DLD1 (cell line): Measurements from ENCODE around the gene NFE2L3.
"Not testable (repeated sequence)": the region's sequence is repeated elsewhere in the genome, so short reads cannot be mapped to it uniquely, and the experiment has no call there.

Experiments used
- in situ Hi-C: cut with HindIII; loops from 2 replicates; pipeline ENCODE4 v1.10.0; 2017; ENCODE audit warnings: low sequenced_read_pairs

NFE2L3 gene

DNA sequence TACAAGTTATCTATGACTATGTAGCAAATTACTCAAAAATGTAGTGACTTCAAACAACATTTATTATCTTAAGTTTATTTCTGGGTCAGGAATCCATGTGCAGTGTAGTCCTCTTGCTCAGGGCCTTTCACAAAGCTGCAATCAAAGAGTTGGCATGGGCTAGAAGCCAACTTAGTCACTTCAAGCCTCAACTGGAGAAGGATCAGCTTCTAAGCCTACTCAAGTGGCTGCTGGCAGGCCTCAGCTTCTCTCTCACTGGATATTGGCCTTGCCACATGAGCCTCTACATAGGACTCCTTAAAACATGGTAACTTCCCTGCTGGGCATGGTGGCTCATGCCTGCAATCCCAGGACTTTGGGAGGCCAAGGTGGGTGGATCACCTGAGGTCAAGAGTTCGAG is 5.0 kb upstream of the NFE2L3 start:
- in situ Hi-C loops: no loop called here

DNA sequence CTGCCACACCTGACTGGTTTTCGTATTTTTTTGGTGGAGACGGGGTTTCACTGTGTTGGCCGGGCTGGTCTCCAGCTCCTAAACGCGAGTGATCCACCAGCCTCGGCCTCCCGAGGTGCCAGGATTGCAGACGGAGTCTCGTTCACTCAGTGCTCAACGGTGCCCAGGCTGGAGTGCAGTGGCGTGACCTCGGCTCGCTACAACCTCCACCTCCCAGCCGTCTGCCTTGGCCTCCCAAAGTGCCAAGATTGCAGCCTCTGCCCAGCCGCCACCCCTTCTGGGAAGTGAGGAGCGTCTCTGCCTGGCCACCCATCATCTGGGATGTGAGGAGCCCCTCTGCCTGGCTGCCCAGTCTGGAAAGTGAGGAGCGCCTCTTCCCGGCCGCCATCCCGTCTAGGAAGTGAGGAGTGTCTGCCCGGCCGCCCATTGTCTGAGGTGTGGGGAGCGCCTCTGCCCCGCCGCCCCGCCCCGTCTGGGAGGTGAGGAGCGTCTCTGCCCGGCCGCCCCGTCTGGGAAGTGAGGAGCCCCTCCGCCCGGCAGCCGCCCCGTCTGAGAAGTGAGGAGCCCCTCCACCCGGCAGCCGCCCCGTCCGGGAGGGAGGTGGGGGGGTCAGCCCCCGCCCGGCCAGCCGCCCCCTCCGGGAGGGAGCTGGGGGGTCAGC is 4.2 kb upstream of the NFE2L3 start:
- in situ Hi-C loops: not testable (repeated sequence)

DNA sequence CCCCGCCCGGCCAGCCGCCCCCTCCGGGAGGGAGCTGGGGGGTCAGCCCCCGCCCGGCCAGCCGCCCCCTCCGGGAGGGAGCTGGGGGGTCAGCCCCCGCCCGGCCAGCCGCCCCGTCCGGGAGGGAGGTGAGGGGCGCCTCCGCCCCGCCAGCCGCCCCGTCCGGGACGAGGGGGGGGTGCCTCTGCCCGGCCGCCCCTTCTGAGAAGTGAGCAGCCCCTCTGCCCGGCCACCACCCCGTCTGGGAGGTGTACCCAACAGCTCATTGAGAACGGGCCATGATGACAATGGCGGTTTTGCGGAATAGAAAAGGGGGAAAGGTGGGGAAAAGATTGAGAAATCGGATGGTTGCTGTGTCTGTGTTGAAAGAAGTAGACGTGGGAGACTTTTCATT is 3.7 kb upstream of the NFE2L3 start:
- in situ Hi-C loops: not testable (repeated sequence)

DNA sequence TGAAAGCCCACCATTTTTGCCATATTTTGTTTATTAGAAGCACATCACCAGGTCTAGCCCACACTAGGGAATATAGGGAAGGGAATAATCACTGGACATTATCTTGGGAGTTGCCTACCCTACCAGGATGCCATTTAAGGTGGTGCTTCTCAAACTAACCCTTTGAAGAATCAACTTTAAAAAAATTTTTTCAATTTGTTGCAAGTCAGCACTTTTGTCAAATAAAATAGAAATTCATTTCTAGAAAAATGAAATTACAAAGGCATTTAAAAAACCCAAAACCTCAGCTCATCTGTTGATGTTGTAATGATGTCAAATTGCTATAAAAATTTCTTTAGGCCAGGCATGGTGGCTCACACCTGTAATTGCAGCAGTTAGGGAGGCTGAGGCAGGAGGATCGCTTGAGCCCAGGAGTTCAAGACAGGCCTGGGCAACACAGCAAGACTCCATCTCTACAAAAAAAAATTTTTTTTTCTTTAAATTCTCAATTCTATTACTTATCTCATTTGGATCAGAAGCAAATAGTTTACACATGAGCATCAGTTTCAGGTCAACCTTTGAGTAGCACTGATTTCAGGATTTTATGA is 2.5 kb upstream of the NFE2L3 start:
- in situ Hi-C loops: no loop called here

DNA sequence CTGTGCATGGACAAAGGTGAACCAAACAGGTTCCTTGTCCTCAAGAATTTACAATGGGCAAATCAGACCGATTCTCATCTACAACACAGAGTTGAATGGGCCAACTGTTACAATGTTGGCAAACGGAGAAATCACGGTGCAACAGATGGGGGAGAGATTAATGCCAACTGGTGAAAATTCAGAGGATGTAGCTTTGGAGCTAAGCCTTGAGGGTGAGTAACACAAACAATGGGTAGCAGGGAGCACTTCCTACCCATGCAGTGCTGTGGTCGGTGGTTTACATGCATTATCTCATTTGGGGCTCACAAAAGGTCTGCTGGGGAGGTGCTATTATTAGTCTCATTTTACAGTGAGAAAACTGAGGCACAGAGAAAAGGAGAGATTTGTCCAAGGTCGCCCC is 902 bp upstream of the NFE2L3 start:
- in situ Hi-C loops: no loop called here

DNA sequence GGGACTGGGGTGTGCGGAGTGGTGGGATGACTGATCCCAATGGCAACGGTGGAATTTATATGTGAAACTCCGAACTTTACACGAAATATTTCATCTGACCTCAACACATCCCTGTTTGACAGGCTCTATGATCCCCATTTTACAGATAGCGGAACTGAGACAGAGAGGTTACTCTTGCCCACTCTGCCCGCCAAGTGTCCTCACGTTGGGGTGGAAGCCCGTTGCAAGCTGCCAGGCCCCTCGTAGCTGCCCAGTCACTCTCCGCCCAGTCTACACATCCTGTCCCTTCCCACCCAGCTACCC is 397 bp upstream of the NFE2L3 start:
- in situ Hi-C loops: no loop called here

DNA sequence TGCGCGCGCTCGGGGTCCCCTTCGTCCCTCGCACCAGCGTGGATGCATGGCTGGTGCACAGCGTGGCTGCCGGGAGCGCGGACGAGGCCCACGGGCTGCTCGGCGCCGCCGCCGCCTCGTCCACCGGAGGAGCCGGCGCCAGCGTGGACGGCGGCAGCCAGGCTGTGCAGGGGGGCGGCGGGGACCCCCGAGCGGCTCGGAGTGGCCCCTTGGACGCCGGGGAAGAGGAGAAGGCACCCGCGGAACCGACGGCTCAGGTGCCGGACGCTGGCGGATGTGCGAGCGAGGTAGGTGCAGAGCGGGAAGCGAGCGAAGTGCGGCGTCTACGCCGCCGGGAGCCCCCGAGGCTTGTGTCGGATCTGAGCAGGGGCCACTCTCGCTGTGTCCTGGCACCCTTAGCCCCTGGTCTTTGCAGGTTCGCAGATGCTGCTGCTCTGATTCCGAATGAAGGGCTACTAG is 813 bp downstream of the NFE2L3 start:
- in situ Hi-C loops: not testable (repeated sequence)

DNA sequence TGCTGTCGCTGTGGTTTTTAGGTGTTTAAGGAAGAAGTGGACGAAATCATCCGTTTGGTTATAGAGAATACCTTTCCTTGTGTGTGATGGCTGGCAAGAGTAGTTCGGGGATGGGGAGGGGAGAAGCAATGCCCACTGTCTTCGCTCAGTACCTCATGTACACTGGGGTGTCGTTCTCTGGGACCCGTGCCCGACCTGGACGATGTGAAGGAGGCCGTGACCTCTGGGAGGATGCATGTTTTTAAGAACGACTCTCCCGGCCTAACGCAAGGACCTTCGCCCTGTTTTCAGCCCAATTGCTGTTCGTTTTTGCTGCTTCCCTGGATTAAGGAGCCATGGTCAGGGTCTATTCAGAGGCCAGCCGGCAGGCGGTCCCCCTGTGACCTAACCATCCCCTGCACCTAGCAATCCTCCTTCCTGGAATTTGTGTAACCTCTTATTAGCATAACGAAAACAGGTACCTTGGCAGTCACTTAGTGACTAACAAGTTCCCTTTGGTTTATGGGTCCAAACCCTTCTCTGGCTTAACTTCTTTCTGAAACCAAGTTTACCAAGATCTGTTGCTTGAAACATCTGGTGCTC is 1.3 kb downstream of the NFE2L3 start:
- in situ Hi-C loops: no loop called here

DNA sequence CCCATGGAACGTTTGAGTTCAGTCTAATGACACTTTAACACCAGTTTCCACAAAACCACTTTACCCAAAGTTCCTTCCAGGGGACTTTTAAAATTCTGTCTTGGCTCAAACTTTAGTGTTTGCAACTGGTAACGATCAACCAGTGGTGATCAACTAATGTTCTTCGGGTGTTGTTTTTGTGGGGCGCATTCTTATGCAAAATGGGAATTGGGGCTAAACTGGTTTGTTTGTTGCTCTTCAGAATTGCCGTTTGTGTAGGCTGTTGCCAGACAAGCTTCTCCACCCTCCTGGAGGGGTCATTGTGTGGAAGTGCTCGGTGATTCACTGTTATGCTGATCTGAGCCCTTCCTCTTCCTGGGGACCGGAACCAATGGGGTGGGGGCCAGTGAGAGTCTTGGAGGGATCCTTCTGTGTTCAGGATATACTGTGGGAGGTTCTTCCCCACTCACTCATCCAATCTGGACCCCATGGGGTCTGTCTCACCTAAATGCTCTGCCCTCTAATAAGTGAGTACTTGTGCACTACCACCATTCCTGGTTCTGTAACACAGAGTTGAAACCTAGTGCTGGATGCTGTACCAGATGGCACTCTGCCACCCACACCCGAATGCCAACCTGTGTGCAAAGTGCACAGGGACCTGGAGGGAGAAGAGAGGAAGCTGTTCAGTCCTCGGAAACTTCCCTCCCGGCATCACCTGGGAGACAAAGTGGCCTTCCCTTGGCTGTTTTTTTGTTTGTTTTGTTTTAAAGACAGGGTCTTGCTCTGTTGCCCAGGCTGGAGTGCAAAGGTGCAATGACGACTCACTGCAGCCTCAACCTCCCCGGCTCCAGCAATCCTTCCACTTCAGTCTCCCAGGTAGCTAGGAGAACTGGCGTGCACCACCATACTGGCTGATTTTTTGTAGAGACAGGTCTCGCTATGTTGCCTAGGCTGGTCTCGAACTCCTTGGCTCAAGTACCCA is 2.1 kb downstream of the NFE2L3 start:
- in situ Hi-C loops: no loop called here

DNA sequence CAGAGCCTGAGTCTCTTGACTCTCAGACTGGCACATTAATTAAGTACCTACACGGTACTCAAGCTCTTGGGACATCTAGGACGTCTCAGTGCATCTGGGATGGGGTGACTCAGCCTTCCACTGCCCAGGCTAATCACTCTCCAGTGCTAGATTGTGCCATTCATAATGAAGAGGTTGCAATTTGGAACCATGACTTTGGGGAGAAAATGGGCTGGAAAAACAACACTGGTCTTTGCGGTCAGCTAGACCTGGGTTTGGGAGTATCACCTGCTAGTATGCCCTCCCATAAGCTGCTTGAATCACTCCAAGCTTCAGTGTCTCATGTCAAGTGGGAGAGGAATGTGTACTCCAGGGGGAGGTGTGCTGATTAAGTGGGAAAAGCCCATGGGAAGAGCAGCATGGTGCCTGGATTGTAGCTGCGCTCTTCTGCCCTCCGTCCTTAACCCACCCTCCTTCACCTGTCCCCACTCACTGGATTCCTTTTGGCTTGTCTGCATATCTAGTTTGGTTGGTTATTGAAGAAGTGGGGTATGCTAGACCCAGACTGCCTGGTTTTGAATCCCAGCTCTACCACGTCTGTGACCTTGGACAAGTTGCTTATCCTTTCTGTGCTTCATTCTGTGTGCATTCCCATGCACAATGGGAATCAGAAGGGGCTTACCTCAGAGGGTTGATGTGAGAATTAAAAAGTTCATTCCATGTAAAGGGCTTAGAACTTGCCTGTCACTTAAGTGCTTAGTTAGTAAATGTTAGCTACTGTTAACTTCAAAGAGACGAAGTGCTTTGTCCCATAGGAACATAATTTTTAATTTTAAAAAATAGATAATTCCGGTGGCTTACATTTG is 3.8 kb downstream of the NFE2L3 start:
- in situ Hi-C loops: no loop called here

DNA sequence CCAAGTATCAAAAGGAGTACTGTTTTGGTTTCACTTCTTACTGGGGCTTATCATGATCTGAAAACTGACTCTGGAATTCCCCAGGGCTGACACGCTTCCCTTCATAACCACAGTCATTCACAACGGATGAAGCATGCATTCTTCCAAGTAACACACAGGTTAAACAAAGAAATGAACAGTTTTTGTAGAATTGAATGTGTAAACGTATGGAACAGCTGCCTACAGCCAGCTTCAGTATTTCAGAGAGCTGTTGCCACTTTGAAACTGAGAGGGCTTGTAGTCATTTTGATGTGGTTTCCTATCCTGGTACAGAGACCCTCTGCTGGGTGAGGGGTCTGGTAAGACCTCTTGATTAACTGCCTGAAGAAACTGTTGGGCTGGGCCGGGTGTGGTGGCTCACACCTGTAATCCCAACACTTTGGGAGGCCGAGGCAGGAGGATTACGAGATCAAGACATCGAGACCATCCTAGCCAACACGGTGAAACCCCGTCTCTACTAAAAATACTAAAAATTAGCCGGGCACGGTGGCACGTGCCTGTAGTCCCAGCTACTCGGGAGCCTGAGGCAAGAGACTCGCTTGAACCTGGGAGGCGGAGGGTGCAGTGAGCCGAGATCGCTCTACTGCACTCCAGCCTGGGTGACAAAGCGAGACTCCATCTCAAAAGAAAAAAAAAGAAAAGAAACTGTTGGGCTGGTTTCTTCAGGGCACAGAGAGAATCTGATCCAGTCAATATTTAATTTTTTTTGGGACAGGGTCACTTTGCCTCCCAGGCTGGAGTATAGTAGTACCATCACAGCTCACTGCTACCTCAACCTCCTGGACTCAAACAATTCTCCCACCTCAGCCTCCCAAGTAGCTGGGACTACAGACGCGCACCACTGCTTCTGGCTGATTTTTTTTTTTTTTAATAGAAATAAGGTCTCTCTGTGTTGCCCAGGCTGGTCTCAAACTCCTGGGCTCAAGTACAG is 4.7 kb downstream of the NFE2L3 start:
- in situ Hi-C loops: no loop called here

DNA sequence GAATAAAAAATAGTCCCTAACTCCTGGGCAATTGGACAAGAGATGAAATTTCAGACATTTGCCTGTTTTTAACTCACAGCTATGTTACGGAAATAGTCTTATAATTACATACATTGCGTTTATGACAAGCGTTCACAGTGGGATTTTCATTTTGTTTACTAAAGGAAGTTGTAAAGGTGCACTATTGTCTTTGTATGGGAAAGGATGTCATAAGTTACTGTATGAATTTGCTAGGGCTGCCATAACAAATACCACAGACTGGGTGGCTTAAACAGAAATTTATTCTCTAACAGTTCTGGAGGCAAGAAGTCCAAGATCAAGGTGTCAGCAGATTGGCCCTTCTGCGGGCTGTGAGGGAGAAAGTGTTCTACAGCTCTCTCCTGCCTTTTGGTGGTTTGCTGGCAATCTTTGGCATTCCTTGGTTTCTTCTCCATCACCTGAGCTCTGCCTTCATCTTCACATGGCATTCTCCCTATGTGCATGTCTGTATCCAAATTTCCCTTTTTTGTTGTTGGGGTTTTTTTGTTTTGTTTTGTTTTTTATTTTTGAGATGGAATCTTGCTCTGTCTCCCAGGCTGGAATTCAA is 5.6 kb downstream of the NFE2L3 start:
- in situ Hi-C loops: no loop called here

DNA sequence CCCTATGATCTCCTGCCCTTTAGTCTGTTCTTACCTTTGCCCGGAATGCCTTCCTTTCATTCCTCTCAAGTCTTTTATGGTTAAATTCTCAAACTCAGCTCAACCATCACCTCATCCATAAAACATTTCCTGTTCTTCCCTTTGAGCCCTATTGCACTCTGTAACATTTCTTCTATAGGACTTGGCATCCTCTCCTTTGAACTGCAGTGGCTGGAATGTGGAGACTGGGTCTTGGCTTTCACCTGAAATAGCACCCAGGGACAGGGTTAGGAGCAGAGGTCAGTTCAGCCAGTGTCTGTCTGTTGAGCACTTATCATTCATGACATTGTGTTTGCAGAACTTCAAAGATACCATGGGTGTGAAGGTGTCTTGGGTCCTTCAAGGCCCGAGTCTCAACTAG is 7.2 kb downstream of the NFE2L3 start:
- in situ Hi-C loops: no loop called here

DNA sequence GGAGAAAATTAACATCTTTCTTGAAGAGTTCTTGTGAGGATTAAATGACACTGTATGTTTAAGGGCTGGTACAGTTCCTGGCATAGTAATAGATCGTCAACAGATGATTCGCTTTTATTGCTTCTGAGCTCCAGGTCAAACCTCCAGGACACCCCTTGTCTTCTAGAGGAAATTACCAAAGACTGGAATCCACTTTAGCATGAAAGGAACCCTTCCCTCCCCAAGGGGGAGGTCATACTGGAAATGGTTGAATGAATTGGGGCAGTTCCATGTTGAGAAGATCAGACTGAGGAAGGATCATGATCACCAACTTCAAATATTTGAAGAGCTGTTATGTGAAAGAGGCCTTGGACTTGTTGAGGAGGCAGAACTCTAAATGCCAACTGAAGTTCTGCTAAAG is 8.9 kb downstream of the NFE2L3 start:
- in situ Hi-C loops: no loop called here

DNA sequence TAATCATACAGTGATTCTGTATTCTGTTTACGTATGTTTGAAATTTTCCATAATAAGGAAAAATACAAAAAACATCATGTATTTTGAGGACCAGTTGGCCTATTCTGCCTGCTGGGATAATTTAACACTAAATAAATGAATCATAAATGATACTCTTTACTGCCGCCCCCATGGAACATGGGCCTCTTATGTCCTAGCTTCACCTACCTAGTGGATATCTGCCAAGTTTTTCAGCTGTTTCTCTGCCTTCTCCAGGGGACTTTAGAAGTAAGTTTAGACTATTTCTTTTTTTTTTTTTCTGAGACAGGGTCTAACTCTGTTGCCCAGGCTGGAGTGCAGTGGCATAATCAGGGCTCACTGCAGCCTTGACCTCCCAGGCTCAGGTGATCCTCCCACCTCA is 10.4 kb downstream of the NFE2L3 start:
- in situ Hi-C loops: no loop called here

DNA sequence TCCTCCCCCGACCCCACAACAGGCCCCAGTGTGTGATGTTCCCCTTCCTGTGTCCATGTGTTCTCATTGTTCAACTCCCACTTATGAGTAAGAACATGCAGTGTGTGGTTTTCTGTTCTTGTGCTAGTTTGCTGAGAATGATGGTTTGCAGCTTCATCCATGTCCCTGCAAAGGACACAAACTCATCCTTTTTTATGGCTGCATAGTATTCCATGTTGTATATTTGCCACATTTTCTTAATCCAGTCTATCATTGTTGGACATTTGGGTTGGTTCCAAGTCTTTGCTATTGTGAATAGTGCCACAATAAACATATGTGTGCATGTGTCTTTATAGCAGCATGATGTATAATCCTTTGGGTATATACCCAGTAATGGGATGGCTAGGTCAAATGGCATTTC is 11.8 kb downstream of the NFE2L3 start:
- in situ Hi-C loops: not testable (repeated sequence)

DNA sequence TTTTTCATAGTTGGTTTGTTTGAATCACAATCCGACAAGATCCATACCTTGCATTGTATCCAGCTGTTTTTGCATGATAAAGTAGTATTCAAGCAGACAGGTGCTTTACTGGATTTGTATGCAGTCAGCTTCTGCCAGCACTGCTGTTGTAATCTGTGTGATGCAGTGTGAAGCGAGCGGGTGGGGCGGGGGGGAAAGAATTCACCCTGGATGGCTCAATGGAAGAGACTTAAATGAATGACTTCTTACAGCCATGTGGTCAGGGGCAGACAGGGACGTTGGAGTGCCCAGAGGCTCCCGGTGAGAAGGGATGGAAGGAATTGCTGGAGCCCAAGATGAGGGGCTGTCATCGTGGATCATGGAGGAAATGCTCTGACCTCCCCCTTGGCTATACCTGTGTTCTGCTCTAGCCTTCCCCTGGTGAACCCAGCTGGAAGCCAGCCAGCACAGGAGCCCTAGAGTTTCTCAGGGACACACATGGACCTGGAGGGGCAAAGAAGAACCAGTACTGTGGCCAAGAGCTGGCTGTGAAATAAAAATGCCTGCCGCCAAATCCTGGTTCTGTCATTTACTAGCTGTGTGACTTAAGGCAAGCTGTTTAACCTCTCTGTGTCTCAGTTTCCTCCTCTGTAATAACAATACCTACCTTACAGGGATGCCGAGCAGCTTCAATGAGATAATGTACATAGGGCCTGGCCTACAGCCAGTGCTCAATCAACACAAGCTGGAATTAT is 14.1 kb downstream of the NFE2L3 start:
- in situ Hi-C loops: no loop called here

DNA sequence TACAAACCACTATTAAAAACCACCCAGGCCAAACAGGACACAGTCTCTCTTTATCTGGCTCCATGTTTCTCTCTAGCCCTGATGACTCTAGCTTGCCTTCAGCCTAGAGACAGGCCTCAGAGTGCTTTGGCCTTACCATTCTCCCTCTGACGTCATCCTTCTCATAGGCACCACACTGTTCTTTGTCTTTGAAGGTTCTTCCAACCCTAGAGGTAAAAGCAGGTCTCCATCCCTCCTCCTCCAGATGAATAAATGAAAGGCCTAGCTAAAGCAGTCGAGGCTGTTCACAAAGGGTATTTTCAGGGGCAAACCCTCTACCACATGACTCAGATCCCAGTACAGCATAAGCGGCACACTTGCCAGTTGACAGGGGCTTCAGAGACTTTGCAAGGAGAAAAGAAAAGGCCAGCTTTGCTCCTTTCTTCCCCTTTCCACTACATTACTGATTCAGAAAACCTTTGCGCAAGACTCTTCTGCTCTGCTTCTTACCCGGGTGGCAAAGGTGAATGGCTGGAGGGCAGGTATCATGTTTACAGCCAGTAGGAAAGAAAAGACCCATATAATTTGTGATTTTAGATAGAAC is 14.8 kb downstream of the NFE2L3 start:
- in situ Hi-C loops: no loop called here
